ENCODE results near the gene CDH22.

CDH22 gene

DNA sequence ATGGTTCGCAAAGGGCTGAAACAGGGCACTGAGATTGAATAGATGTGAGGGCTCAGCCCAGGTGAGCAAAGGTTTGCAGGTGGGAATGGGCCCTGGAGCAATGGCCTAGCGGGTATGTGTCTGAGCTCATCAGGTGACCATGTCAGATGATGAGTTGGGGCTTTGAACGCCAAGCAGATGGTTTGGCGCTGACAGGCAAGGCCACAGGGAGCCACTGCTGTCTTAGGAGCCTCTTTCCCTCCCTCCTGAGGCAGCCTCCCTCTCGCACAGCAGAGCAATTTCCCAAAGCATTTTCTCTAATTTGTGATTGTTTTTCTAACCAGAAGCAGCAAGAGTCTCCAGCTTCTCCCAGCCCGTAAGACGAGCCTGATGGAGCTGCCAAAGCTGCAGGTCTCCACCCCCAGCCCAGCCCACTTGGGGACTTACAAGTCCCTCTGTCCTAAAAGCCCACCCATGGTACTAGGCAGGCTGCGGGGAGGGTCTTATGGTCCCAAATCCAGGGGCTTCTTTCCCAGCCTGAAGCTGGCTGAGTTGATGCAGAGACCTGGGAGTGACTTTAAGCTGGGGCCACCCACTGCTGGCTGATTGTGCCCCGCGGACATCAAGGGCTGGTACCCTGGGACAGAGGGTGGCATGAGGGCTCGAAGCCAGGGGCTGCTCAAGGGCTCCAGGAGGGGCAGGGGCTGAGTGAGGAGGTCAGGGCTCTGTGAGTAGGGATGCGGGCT is 11.6 kb downstream of the CDH22 start:
- DNase-seq, result no peak

DNA sequence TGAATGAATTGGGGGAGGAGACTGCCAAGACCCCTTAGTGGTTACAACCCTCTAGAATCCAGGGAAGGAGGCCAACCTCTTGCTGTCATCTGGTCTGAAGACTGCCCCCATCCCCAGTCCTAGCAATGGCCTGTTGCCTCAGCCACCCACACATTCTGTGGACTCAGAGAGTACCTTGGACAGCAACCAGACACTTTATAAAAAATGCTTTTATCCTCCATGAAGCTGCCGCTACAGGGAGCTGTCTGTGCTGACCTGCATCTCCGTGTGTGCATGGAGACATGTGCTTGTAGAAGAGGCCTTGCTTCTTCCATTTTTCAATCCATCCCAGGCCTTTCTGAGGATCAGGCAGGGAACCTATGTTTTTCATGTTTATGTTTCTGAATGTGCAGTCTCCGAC is 15.2 kb downstream of the CDH22 start:
- no peak for DNase-seq

GRCh38 chr20:46291401-46291800 is 16.9 kb downstream of the CDH22 start:
- DNase-seq, result no peak

DNA sequence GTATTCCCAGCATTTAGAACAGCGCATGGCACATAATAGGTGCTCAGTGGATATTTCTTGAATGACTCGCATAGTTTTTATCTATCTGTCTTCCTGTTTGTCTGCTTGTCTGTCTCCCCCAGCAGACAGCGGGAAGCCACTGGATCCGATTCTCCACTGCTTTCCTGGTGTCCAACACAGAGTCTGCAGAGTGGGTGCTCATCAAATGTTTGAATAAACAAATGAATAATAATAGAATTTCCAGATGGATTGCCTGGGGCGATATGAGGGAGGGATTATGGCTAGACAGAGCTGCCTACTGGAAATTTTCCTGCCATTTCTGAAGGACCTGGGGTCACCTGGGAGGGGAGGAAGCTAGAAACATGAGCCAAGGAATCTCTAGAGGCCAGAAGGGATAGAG is 18.9 kb downstream of the CDH22 start:
- DNase-seq, result no peak

- no peak for DNase-seq
Observed at GRCh38 chr20:46286977-46287376, 21.3 kb downstream of the CDH22 start.

- no peak for DNase-seq
Observed at GRCh38 chr20:46286382-46286781, 21.9 kb downstream of the CDH22 start.

- DNase-seq, result no peak
Observed at GRCh38 chr20:46285740-46286139, 22.6 kb downstream of the CDH22 start.

GRCh38 chr20:46285072-46285471 is 23.2 kb downstream of the CDH22 start:
- no peak for DNase-seq

DNA sequence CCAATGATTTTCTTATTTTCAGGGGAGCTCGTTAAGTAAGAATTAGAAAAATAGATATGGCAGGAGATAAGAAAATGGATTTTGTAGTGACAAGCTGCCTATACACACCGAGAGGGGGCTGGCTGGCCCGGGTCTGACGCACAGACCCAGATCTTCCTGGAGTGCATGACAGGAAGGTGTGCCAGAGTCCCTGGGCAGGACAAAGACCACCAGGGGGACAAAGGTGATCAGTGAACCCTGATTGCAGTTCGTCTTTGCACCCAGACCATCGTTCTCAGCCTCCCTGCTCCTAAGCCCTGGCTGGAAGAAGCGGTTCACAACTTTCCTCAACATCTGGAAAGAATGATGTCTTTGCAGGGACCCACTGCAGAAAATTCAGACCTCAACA is 24.3 kb downstream of the CDH22 start:
- no peak for DNase-seq

DNA sequence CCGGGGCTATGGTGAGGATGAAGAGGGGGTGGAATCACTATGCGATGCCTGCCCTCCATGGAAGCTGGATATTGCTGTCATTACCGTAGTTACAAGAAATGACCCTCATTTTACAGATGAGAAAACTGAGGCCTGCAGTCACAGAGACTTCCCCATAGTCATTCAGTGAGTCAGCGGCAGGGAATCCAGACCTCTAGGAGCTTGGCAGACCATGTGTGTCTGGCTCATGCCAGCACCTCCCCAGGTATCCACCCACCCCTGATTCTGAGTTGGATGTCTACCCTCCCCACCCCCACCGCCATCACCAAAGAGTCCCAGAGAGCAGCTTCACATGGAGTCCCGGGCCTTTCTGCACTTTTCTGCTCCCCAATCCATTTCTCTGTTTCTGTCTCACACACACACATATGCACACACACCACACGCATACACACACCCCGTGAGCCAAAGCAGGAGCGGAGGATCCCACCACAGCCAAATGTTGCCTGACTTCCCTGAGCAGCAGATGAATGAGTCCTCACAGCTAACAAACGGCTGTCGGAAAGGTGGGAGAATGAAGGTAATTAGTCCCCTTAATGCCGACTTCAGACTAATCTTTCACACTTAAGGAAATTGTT is 24.8 kb downstream of the CDH22 start:
- no peak for DNase-seq

DNA sequence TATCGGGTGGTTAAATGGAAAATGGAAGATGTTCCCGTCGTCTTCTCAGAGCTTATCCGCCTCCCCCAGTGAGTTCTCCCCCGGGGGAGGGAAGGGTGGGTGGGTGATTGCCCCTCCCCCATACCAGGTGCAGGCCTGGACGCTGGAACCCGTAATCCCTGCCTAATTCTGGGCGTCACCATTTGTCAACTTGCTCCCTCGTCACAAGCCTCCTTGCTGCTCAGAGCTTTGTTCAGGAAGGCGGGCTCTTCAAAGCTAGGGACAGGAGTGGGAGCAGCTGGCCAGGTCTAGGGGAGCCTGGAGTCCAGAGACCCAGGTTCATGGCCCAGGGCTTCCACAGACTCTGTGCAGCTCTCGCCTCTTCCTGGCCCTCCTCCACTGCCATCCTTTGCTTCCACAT is 25.6 kb downstream of the CDH22 start:
- DNase-seq, result no peak

GRCh38 chr20:46279103-46279502 is 29.2 kb downstream of the CDH22 start:
- DNase-seq, result no peak

DNA sequence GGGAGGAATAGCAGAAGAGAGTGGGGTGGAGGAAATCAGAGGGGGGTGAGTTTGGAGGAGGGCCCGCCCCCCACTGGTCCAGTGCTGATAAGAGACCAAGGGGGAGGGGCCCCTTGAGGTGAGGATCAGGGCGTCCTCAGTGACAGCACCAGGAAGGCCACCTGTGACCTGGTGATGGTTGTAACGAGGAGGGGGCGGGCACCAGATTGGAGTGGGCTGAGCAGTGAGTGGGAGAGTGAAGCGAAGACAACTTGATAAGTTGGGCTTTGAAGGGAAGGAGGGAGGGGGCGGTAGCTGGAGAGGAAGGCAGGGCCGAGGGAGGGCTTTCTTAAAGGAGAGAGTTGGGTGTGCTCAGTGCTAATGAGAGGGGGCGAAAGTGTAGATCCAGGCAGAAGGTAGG is 30.7 kb downstream of the CDH22 start:
- no peak for DNase-seq

- no peak for DNase-seq
Observed at GRCh38 chr20:46276531-46276930, 31.8 kb downstream of the CDH22 start.

DNA sequence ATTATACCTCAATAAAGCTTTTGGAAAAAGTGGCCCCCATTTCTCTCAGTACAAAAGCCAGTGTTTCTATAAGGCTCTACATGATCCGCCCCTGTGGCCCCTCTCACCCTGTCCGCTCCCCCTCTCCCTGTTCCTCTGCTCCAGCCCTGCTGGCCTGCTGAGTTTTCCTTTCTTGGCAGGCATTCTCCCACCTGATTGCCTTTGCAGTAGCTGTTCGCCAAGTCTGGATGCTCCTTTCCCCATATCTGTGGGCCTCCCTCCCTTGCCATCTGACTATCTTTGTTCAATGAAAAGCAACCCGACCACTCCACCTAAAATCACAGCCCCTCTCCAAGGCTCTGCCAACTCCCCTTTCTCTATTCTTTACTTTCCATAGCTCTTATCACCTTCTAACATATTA is 33.2 kb downstream of the CDH22 start:
- DNase-seq, result no peak

DNA sequence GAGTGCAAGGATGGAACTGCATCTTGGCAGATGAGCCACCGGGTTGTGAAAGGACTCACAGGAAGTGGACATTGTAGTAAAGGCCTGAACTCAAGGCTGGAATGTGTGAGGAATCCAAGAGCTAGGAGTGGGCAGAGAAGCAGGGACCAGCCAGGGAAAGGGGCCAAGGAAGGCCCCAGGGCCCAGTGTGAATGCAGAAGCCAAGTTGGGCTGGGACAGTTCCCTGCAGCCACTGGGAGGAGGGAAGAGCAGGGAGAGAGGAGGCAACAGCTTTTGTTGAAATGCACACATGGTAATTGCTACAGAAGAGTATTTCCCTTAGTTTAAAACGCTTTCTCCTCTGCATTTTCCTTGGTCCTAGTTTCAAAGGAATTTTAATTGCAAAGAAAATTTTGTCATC is 34.6 kb downstream of the CDH22 start:
- DNase-seq, result no peak

GRCh38 chr20:46272389-46273047 is 35.8 kb downstream of the CDH22 start:
- no peak for DNase-seq

DNA sequence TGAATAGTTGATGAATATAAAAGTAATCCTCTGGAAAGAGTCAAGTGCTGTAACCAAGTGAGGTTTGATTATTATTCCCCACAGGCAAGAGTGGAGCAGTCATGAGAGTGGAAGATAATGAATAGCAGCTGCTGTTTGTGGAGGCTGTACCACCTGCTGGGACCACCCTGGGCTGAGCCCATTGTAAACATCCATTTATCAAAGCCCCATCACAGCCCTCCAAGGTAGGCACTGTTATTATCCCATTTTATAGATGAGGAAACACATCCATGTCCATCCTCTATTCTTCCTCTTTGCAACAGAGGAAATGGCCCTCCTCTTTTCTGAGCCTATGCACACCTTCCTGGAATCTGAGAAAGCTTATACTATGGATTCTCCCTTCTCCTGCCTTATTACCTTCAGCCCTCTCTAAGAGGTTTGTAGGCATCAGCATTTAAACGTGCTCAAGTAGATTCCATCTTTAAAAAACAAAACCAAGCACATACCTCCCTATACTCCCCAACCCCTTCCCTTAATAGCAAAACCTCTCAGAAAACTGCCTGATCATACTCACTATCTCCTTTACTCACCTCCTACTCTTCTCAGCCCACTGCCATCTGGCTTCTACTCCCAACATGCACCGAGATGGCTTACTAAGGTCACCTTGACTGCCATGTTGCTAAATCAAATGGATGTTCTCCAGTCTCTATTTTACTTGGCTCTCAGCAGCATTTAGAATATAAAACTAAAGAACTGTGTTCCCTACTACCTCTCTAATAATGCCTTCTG is 37.1 kb downstream of the CDH22 start:
- no peak for DNase-seq

GRCh38 chr20:46269372-46269771 is 38.9 kb downstream of the CDH22 start:
- DNase-seq, result no peak

DNA sequence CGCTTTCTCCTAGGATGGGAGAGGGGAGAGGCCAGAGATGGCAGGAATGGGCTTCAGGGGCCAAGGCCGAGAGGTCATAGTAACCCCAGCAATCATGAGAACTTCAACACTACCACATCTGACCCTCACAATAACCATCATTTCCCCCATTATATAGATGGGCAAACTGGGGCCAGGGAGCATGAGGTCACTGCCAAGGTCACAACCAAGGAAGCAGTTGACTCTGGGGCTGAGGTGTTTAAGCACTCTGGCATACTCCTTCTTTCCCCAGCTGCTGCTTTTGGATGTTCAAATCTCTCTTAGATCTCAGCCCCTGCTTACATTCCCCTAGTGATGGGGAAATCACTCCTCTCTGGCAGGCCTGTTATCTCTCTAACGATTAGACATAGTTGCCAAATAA is 39.6 kb downstream of the CDH22 start:
- no peak for DNase-seq

- no peak for DNase-seq
Observed at GRCh38 chr20:46268131-46268614, 40.1 kb downstream of the CDH22 start.

GRCh38 chr20:46267108-46268105 is 40.9 kb downstream of the CDH22 start:
- DNase-seq, result no peak

Data from activated CD4-positive, alpha-beta T cell treated with anti-CD3 and anti-CD28 coated beads for 4 hours (primary cell).